Measurements from ENCODE around the gene LHX1. TPM values are rescaled to one million over a fixed set of nuclear protein-coding genes. Genes with fewer than 3 reads are reported as not detected.

Gene LHX1
- total RNA-seq (2021; fragmentation: NEBNext Ultra II Directional; extraction: Animal tissue kit (Norgen Biotek cat#: 25700)) (0.93 and 1.5 TPM in 2 replicates), polyA plus RNA-seq (2011; rRNA removed) (0.26 and 0.33 TPM in 2 replicates), polyA minus RNA-seq (2011; rRNA and poly(A)+ RNA removed) (0.35 TPM in 1 of 2 replicates, not detected in the other)
- 0.21 TPM for polyA plus RNA-seq (2011; cell fraction: cytosol; rRNA removed)
- polyA plus RNA-seq (2011; cell fraction: nucleus; rRNA removed), result 0.67 TPM
- polyA plus RNA-seq (2012, experiment 1 of 2), result 0.57 to 1.4 TPM (median 0.94 TPM) in 4 replicates
- polyA plus RNA-seq (2012, experiment 2 of 2), result 0.81 TPM
- 0.53 TPM for polyA plus RNA-seq (2013, experiment 1 of 2)
- 0.39 TPM for polyA plus RNA-seq (2013, experiment 2 of 2)
- not detected for polyA minus RNA-seq (2011; cell fraction: cytosol; rRNA and poly(A)+ RNA removed)
- polyA minus RNA-seq (2011; cell fraction: nucleus; rRNA and poly(A)+ RNA removed), result 0.70 TPM
- long read RNA-seq, experiment 1, result 0 reads
- long read RNA-seq, experiment 2, partial matches to known transcripts, result 0 of 1 reads
- long read RNA-seq, experiment 2, other reads (novel, unspliced or antisense), result 1 of 1 reads

GRCh38 chr17:36937001-36937958 is at the start of gene LHX1:
TSS of gene LHX1 (plus strand) at chr17:36937475. CDS start at chr17:36938198, 723 bp downstream.
- Histone ChIP-seq H3K27ac (ENCODE audit: low read depth, low read length) (no peak within 1 kb of the TSS), H3K23me2 (ENCODE audit: low read depth, low read length) (peaks cover 28% of the 10 kb centered on the region; the same call in 1 of the 2 replicates), H2BK5ac (ENCODE audit: low read depth, low read length) (peak within 1 kb of the TSS; percentile 52; the same call in 1 of the 2 replicates), H3K18ac (ENCODE audit: extremely low read depth, low read length) (no peak within 1 kb of the TSS; the same call in none of the 2 replicates), H2BK120ac (replicated peaks; ENCODE audit: low read depth, low read length) (no peak within 1 kb of the TSS), H3K36me3 (ENCODE audit: control insufficient read depth in 2 of 4, insufficient read depth in 4 of 4, low read length in 3 of 4) (peaks cover 0 to 7% (median 0%) of the 10 kb centered on the region in 4 experiments; a peak in 1 of 8 replicates), H4K91ac (replicated peaks; ENCODE audit: insufficient read length, low read length) (peak within 1 kb of the TSS; percentile 37), H2BK20ac (ENCODE audit: low read length) (peak within 1 kb of the TSS; percentile 90; the same call in 1 of the 2 replicates), H3K4me2 (ENCODE audit: insufficient read depth in 1 of 2, low read depth in 2 of 2, low read length in 2 of 2) (peak within 1 kb of the TSS; percentile 88 to 92), H3K14ac (ENCODE audit: insufficient read length) (no peak within 1 kb of the TSS), H3K23ac (ENCODE audit: insufficient read length) (no peak within 1 kb of the TSS), H2BK15ac (ENCODE audit: low read length) (peak within 1 kb of the TSS; percentile 81), H3K79me1 (ENCODE audit: low read depth, low read length) (no peaks in the 10 kb centered on the region), H4K5ac (ENCODE audit: insufficient read length, low read depth, low read length) (no peak within 1 kb of the TSS), H3K4me1 (replicated peaks in 1 of 4; ENCODE audit: control insufficient read depth in 3 of 4, insufficient read depth in 4 of 4, low read length in 3 of 4) (peaks cover 2 to 72% (median 53%) of the 10 kb centered on the region in 4 experiments), H3K9ac (replicated peaks in 1 of 4; ENCODE audit: extremely low read depth in 1 of 4, low read depth in 3 of 4, low read length in 3 of 4) (no peak within 1 kb of the TSS), H3K79me2 (ENCODE audit: control insufficient read depth in 1 of 2, insufficient read depth in 2 of 2, low read length in 2 of 2) (no peaks in the 10 kb centered on the region), H2AFZ (ENCODE audit: low read length) (peak within 1 kb of the TSS; percentile 48), H4K8ac (ENCODE audit: extremely low read depth, insufficient read depth, low read length) (peak within 1 kb of the TSS; percentile 72; the same call in 1 of the 2 replicates), H3K4me3 (ENCODE audit: extremely low read depth in 1 of 4, insufficient read depth in 2 of 4, low read depth in 3 of 4, low read length in 4 of 4) (peak within 1 kb of the TSS; percentile 27 to 74 (median 56)), H2AK5ac (ENCODE audit: low read depth, low read length) (no peak within 1 kb of the TSS), H3K4ac (replicated peaks; ENCODE audit: insufficient read length, low read depth, low read length) (no peak within 1 kb of the TSS), H3K27me3 (replicated peaks in 1 of 4; ENCODE audit: control insufficient read depth in 3 of 4, extremely low read depth in 1 of 4, insufficient read depth in 3 of 4, low read length in 3 of 4) (peaks cover 83 to 100% (median 94%) of the 10 kb centered on the region in 4 experiments), H4K20me1 (replicated peaks in 1 of 2; ENCODE audit: control insufficient read depth in 1 of 2, insufficient read depth in 2 of 2, low read length in 2 of 2) (peaks cover 14 to 35% of the 10 kb centered on the region in 2 experiments), H3K56ac (replicated peaks; ENCODE audit: insufficient read length, low read depth, low read length) (no peak within 1 kb of the TSS), H3K9me3 (ENCODE audit: insufficient read depth in 2 of 2, low read depth in 1 of 2, low read length in 1 of 2) (no peaks in the 10 kb centered on the region; a peak in 1 of 4 replicates), H2BK12ac (ENCODE audit: low read depth, low read length) (peak within 1 kb of the TSS; percentile 52; the same call in 1 of the 2 replicates)
- 1% methylated on average over 65 of the region's 75 CpGs; no CpG with 5 or more reads in 1 of the 2 experiments for WGBS, 2 experiments (ENCODE audit: extremely low coverage in 1 of 2, insufficient coverage in 1 of 2, insufficient read length in 1 of 2, insufficient replicate concordance in 2 of 2, low coverage in 1 of 2, low lambda C conversion rate in 2 of 2, missing lambda C conversion rate in 1 of 2)
- no peak for FAIRE-seq
- POLR2A ChIA-PET (ENCODE audit: partially characterized antibody), result interaction anchor here (0.8 to 2.5 kb wide), 4 partner anchors 8 to 11 kb away, joined by 3 to 11 read pairs (median 4); partner anchors contain the start of gene AATF
- CTCF ChIA-PET (ENCODE audit: partially characterized antibody), result interaction anchor here (0.9 to 2.6 kb wide), 5 partner anchors 11 to 312 kb away, joined by 3 to 10 read pairs (median 4); partner anchors contain the start of gene AATF
- peak in 1 of 2 experiments; percentile 76 for DNase-seq (ENCODE audit: low read depth in 1 of 2, low spot score in 2 of 2)
- TF ChIP-seq FOSL1 (IDR thresholded peaks at IDR 0.05; ENCODE audit: insufficient read depth, low read depth, low read length) (no peak), NRF1 (IDR thresholded peaks at IDR 0.05; ENCODE audit: low read depth, low read length) (no peak), KDM1A (IDR thresholded peaks at IDR 0.05; ENCODE audit: borderline replicate concordance, low read length) (no peak), KDM4A (IDR thresholded peaks at IDR 0.05; ENCODE audit: low read depth, low read length, severe bottlenecking) (no peak), TAF1 (IDR thresholded peaks at IDR 0.05; ENCODE audit: low read depth, low read length) (no peak), ASH2L (IDR thresholded peaks at IDR 0.05; ENCODE audit: low read length) (no peak), GTF2F1 (IDR thresholded peaks at IDR 0.05; ENCODE audit: borderline replicate concordance, low read depth, low read length) (no peak)

Data from H1 (cell line).